ENCODE measurements around the gene ARHGAP44.
"Not testable (repeated sequence)": the region's sequence is repeated elsewhere in the genome, so short reads cannot be mapped to it uniquely, and the experiment has no call there.

The ARHGAP44 gene

GRCh38 chr17:12964162-12964561 is 174.9 kb downstream of the ARHGAP44 start:
- DNase-seq (ENCODE audit: low read depth, low spot score) = no peak

- no peak for DNase-seq (ENCODE audit: low read depth, low spot score)
Observed at GRCh38 chr17:12964840-12965239, 175.5 kb downstream of the ARHGAP44 start.

- no peak for DNase-seq (ENCODE audit: low read depth, low spot score)
Observed at GRCh38 chr17:12965988-12966387, 176.7 kb downstream of the ARHGAP44 start.

- DNase-seq (ENCODE audit: low read depth, low spot score) = no peak
Observed at GRCh38 chr17:12966413-12966812, 177.1 kb downstream of the ARHGAP44 start.

GRCh38 chr17:12967962-12968361 is 178.7 kb downstream of the ARHGAP44 start:
- DNase-seq (ENCODE audit: low read depth, low spot score) = no peak

- DNase-seq (ENCODE audit: low read depth, low spot score) = no peak
Observed at GRCh38 chr17:12973496-12974004, 184.3 kb downstream of the ARHGAP44 start.

- DNase-seq (ENCODE audit: low read depth, low spot score) = no peak
Observed at GRCh38 chr17:12974005-12974531, 184.8 kb downstream of the ARHGAP44 start.

GRCh38 chr17:12977008-12977751 is 187.9 kb downstream of the ARHGAP44 start:
- no peak for DNase-seq (ENCODE audit: low read depth, low spot score)

GRCh38 chr17:12978787-12979186 is 189.5 kb downstream of the ARHGAP44 start:
- not testable (repeated sequence) for DNase-seq (ENCODE audit: low read depth, low spot score)

- no peak for DNase-seq (ENCODE audit: low read depth, low spot score)
Observed at GRCh38 chr17:12979246-12979645, 189.9 kb downstream of the ARHGAP44 start.

GRCh38 chr17:12979826-12980500 is 190.7 kb downstream of the ARHGAP44 start:
- no peak for DNase-seq (ENCODE audit: low read depth, low spot score)

- no peak for DNase-seq (ENCODE audit: low read depth, low spot score)
Observed at GRCh38 chr17:12982224-12982623, 192.9 kb downstream of the ARHGAP44 start.

GRCh38 chr17:12983991-12984884 is 194.9 kb downstream of the ARHGAP44 start:
- DNase-seq (ENCODE audit: low read depth, low spot score) = peak; percentile 6

- DNase-seq (ENCODE audit: low read depth, low spot score) = no peak
Observed at GRCh38 chr17:12985431-12986293, 196.4 kb downstream of the ARHGAP44 start.

GRCh38 chr17:12987120-12987519 is 197.8 kb downstream of the ARHGAP44 start:
- no peak for DNase-seq (ENCODE audit: low read depth, low spot score)

- DNase-seq (ENCODE audit: low read depth, low spot score) = no peak
Observed at GRCh38 chr17:12990041-12990808, 200.9 kb downstream of the ARHGAP44 start.

- DNase-seq (ENCODE audit: low read depth, low spot score) = no peak
Observed at GRCh38 chr17:12990926-12991325, 201.6 kb downstream of the ARHGAP44 start.

GRCh38 chr17:12992676-12993075 is 203.4 kb downstream of the ARHGAP44 start:
- no peak for DNase-seq (ENCODE audit: low read depth, low spot score)

GRCh38 chr17:12993631-12994030 is 204.3 kb downstream of the ARHGAP44 start:
- no peak for DNase-seq (ENCODE audit: low read depth, low spot score)
